ENCODE data around the gene AMMECR1L. TPM values are rescaled to one million over a fixed set of nuclear protein-coding genes. Genes with fewer than 3 reads are reported as not detected.

The AMMECR1L gene
- total RNA-seq, 3 donors from 2014 or later: 13.1 to 18.7 (median 15.6) TPM

- peak; percentile 67 for ATAC-seq
- Histone ChIP-seq H3K4me1 (ENCODE audit: low read depth) (no peaks in the 10 kb centered on the region), H3K4me3 (no peak overlapping the region), H3K9me3 (no peaks in the 10 kb centered on the region), H3K36me3 (ENCODE audit: low read depth) (no peaks in the 10 kb centered on the region)
- DNase-seq: no peak
- intact Hi-C loops (cut with DNase I, micrococcal nuclease): no loop called here
- no peak for TF ChIP-seq CTCF (IDR thresholded peaks at IDR 0.05)
These were observed 13.4 kb downstream of the AMMECR1L start for GRCh38 chr2:127872354-127872753.

- intact Hi-C loops (cut with DNase I, micrococcal nuclease): no loop called here
- no peak for TF ChIP-seq CTCF (IDR thresholded peaks at IDR 0.05)
- no peak overlapping the region for H3K4me3 ChIP-seq
- DNase-seq (no peak), ATAC-seq (no peak)
- no peaks in the 10 kb centered on the region for H3K36me3 ChIP-seq (ENCODE audit: low read depth)
- H3K4me1 ChIP-seq (ENCODE audit: low read depth): peaks cover 4% of the 10 kb centered on the region
- no peaks in the 10 kb centered on the region for H3K9me3 ChIP-seq
These were observed 19.8 kb downstream of the AMMECR1L start for GRCh38 chr2:127865926-127866325.

- ATAC-seq (peak; percentile 99), DNase-seq (peak; percentile 88 to 95 (median 89))
- Histone ChIP-seq H3K4me3 (no peak overlapping the region), H3K9me3 (no peaks in the 10 kb centered on the region), H3K36me3 (ENCODE audit: low read depth) (no peaks in the 10 kb centered on the region), H3K4me1 (ENCODE audit: low read depth) (peaks cover 5% of the 10 kb centered on the region)
- TF ChIP-seq CTCF (IDR thresholded peaks at IDR 0.05): no peak
- intact Hi-C loops (cut with DNase I, micrococcal nuclease): no loop called here
These were observed 20.9 kb downstream of the AMMECR1L start for GRCh38 chr2:127864877-127865276.

- peaks cover 7% of the 10 kb centered on the region for H3K4me1 ChIP-seq (ENCODE audit: low read depth)
- no peak for TF ChIP-seq CTCF (IDR thresholded peaks at IDR 0.05)
- intact Hi-C loops (cut with DNase I, micrococcal nuclease): no loop called here
- DNase-seq: no peak
- H3K36me3 ChIP-seq (ENCODE audit: low read depth): no peaks in the 10 kb centered on the region
- H3K9me3 ChIP-seq: no peaks in the 10 kb centered on the region
- H3K4me3 ChIP-seq: no peak overlapping the region
- no peak for ATAC-seq
These were observed 23.5 kb downstream of the AMMECR1L start for GRCh38 chr2:127862228-127862627.

- no peak overlapping the region for H3K4me3 ChIP-seq
- TF ChIP-seq CTCF (IDR thresholded peaks at IDR 0.05): no peak
- peaks cover 6% of the 10 kb centered on the region for H3K4me1 ChIP-seq (ENCODE audit: low read depth)
- no peak for ATAC-seq
- H3K9me3 ChIP-seq: no peaks in the 10 kb centered on the region
- intact Hi-C loops (cut with DNase I, micrococcal nuclease): no loop called here
- no peak for DNase-seq
- H3K36me3 ChIP-seq (ENCODE audit: low read depth): no peaks in the 10 kb centered on the region
These were observed 25.6 kb downstream of the AMMECR1L start for GRCh38 chr2:127860130-127860529.

- intact Hi-C loops (cut with DNase I, micrococcal nuclease): no loop called here
- DNase-seq (peak; percentile 83 to 86 (median 86)), ATAC-seq (peak; percentile 56)
- no peak overlapping the region for H3K4me3 ChIP-seq
- no peaks in the 10 kb centered on the region for H3K9me3 ChIP-seq
- TF ChIP-seq CTCF (IDR thresholded peaks at IDR 0.05): no peak
- H3K36me3 ChIP-seq (ENCODE audit: low read depth): no peaks in the 10 kb centered on the region
- peaks cover 6% of the 10 kb centered on the region for H3K4me1 ChIP-seq (ENCODE audit: low read depth)
These were observed 26.1 kb downstream of the AMMECR1L start for GRCh38 chr2:127859712-127860085.
